Endometrium (tissue), 2 donors: ENCODE data around the gene FGF14.

ENCODE experiments used
- FAIRE-seq: peaks from 2 replicates; lab custom pipeline; 2012; peaks lifted over from hg19 to GRCh38; lab: Jason Lieb, UNC
- donor health status: control.
- donor health status: control.

The FGF14 gene

GRCh38 chr13:101925731-101926130 lies 476.1 kb downstream of the FGF14 start:
- FAIRE-seq = no peak

- FAIRE-seq = no peak
Observed at GRCh38 chr13:101919541-101920181, 482.2 kb downstream of the FGF14 start.

- no peak for FAIRE-seq
Observed at GRCh38 chr13:101917833-101918661, 483.8 kb downstream of the FGF14 start.

- no peak for FAIRE-seq
Observed at GRCh38 chr13:101917475-101917810, 484.4 kb downstream of the FGF14 start.

GRCh38 chr13:101916775-101917474 lies 484.9 kb downstream of the FGF14 start:
- FAIRE-seq = no peak

GRCh38 chr13:101916108-101916774 lies 485.6 kb downstream of the FGF14 start:
- FAIRE-seq = no peak

GRCh38 chr13:101915755-101916107 lies 486.1 kb downstream of the FGF14 start:
- FAIRE-seq = no peak

GRCh38 chr13:101915331-101915730 lies 486.5 kb downstream of the FGF14 start:
- FAIRE-seq = no peak

GRCh38 chr13:101911752-101912151 lies 490.1 kb downstream of the FGF14 start:
- no peak for FAIRE-seq

- FAIRE-seq = no peak
Observed at GRCh38 chr13:101903890-101904289, 498.0 kb downstream of the FGF14 start.

- FAIRE-seq = no peak
Observed at GRCh38 chr13:101898676-101899075, 503.2 kb downstream of the FGF14 start.

GRCh38 chr13:101896541-101896940 lies 505.3 kb downstream of the FGF14 start:
- no peak for FAIRE-seq

- no peak for FAIRE-seq
Observed at GRCh38 chr13:101893021-101893420, 508.8 kb downstream of the FGF14 start.

GRCh38 chr13:101892296-101892695 lies 509.6 kb downstream of the FGF14 start:
- no peak for FAIRE-seq

- FAIRE-seq = no peak
Observed at GRCh38 chr13:101881593-101881992, 520.3 kb downstream of the FGF14 start.

GRCh38 chr13:101880581-101880980 lies 521.3 kb downstream of the FGF14 start:
- no peak for FAIRE-seq

- no peak for FAIRE-seq
Observed at GRCh38 chr13:101876951-101877350, 524.9 kb downstream of the FGF14 start.

GRCh38 chr13:101875717-101876393 lies 526.0 kb downstream of the FGF14 start:
- no peak for FAIRE-seq

- FAIRE-seq = no peak
Observed at GRCh38 chr13:101875091-101875490, 526.8 kb downstream of the FGF14 start.

- no peak for FAIRE-seq
Observed at GRCh38 chr13:101869553-101869952, 532.3 kb downstream of the FGF14 start.

GRCh38 chr13:101868585-101869469 lies 533.0 kb downstream of the FGF14 start:
- FAIRE-seq = no peak
